HG03095 (cell line): ENCODE measurements around the gene RPL15.
A peak's percentile ranks its signal among the peaks of the same experiment; 100 is the strongest.
"Not testable (repeated sequence)": the region's sequence is repeated elsewhere in the genome, so short reads cannot be mapped to it uniquely, and the experiment has no call there.

ENCODE experiments used
- ATAC-seq: cut with Tn5 transposase; IDR thresholded peaks from one replicate; pipeline ENCODE4 v1.9.1; 2021; ENCODE audit warnings: moderate library complexity; ENCODE audit not compliant: unreplicated experiment

The RPL15 gene

DNA sequence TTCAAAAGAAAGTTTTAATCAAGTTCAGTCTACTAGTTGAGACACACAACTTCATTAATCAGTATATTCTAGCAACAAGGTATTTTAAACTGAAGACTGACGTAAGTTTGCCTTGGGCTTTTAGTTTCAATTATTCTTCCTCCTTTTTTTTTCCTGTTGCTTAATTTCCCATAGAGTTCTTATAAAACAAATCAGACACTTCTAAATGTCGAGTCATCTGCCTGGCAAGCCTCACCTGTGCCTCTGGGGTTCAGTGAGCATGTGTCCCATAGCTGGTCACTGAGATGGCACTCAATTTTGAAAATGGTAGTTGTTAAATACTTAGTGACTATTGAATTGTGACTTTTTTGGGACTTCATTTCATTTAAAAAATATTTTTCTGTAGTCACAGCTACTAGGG, 27.5 kb upstream of the RPL15 start:
- no peak for ATAC-seq

DNA sequence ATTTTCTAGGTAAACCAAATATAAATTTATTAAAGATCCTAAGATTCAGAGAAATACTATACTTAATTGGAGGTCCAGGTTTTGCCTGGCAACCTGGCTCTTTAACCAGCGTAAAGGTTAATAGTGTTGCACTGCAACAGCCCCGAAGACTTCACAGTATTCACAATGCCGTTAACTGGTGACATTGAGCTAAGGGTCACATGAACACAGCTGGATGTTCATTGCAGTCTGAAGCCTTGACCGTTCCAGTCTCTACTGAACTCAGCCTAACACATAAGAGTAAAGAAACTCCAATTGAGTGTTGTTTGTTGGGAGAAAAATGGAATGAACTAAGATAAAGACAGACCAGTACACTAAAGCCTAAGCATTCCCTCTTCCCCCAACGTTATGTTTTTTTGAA, 27.0 kb upstream of the RPL15 start:
- ATAC-seq = no peak

DNA sequence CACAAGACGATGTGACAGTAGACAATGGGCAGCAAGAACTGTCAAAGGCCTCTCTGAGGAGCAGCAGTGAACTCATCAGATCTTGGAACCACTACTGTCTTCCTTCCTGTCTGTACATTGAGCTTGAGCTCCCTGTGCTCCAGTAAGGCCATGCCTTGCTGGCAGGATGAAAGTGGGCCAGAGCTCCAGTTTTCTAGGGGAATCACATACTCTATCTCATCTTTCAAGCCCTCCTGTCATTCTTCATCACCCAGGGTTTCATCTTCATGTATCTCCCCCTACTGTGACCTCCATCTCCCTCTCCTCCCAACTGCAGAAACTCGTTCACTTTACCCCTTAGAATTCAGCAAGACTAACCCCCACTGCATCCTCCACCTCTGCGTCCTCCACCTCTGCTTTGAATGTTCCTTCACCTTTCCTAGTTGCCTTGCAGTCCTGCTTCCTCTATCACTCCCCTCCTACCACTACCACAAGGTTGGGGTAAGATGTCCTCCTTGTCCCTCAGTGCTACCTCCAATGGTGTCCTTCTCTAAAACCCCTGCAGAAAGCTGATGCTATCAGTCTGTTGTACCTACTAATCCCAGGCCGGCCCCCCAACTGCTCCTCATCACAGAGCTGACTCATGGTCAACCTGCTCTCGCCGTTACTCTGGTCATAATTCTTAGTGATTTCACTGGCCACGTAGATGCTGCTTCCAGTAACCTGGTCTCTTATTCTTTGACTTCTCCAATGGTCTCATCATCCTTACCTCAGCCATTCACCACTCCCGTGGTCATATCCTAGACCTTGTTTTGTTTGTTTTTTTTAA, 22.5 kb upstream of the RPL15 start:
- ATAC-seq = no peak

DNA sequence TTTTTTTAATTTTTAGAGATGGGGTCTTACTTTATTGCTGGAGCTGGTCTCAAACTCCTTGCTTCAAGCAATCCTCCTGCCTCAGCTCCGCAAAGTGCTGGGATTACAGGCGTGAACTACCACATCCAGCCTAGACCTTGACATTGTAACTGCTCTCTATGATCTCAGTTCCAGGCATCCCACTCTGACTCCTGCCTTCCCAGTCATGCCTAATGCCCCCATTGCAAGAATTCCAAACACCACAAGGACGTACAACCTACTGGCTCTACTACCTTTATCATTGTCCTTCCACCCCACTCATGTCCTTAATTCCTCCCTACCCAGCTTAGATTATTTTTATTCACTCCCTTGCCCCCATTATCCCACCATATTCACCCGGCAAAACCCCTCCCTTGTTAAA, 21.8 kb upstream of the RPL15 start:
- ATAC-seq = no peak

DNA sequence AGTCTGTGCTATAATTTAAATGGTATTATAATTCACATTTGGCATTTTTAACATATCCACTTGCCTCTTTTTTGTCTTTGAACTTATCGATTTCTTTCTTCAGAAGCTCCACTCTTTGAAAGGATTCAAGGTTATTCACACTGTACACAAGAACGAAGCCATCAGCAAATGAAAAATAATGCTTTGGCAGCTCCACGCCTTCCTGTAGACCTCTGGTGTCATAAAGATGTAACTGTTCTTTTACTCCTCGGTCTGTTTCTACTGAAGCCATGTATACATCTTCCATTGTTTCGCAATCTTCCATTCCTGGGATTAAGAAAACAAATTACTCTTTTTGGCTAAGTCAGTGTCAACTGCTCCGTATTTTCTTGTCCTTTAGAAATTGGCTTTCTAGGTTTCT, 16.2 kb upstream of the RPL15 start:
- ATAC-seq = no peak

DNA sequence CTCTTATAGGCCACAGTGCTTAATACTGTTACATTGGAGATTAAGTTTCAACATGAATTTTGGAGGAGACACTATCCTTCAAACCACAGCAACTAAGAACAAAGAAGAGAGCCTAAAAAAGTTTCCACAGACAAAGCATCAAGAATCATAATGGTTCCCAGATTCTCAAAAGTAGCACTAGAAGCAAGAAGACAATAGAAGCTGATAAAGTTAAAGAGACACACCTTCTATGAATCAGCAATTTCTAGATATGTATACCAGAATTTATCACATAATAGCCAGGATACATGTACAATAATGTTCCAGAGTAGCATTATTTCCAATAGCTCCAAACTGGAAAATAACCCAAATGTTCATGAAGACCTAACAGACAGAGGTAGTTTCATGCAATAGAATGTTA, 12.4 kb upstream of the RPL15 start:
- no peak for ATAC-seq

DNA sequence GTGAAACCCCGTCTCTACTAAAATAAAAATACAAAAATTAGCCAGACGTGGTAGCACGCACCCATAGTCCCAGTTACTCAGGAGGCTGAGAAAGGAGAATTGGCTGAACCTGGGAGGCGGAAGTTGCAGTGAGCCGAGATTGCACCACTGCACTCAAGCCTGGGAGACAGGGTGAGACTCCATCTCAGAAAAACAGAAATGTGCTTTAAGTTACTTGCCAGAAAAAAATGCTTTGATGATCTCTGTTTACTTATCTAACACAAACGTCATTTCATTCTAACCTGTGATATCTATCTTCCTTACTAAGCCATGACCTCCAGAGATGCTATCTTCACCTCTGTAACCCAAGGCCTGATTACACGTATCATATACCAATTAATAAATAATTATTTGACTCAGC, 7.6 kb upstream of the RPL15 start:
- ATAC-seq = no peak

DNA sequence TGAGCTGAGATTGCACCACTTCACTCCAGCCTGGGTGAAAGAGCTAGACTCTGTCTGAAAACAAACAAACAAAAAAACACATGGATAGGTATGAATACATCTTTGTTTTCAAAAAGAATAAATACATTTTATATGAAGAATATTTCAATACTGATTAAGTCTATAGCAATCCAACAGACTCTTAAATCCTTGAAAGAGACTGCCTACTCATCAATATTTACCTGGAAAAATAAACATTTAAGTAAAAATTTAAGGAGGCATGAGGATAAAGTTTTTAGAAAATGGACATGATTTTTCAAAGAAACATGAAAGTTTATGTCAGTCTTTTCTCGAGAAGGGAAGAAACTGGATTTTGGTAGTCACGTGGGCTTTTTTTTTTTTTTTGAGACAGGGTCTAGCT, 5.5 kb upstream of the RPL15 start:
- ATAC-seq = no peak

DNA sequence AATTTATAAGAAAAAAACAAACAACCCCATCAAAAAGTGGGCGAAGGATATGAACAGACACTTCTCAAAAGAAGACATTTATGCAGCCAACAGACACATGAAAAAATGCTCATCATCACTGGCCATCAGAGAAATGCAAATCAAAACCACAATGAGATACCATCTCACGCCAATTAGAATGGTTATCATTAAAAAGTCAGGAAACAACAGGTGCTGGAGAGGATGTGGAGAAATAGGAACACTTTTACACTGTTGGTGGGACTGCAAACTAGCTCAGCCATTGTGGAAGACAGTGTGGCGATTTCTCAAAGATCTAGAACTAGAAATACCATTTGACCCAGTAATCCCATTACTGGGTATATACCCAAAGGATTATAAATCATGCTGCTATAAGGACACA, 4.6 kb upstream of the RPL15 start:
- not testable (repeated sequence) for ATAC-seq

DNA sequence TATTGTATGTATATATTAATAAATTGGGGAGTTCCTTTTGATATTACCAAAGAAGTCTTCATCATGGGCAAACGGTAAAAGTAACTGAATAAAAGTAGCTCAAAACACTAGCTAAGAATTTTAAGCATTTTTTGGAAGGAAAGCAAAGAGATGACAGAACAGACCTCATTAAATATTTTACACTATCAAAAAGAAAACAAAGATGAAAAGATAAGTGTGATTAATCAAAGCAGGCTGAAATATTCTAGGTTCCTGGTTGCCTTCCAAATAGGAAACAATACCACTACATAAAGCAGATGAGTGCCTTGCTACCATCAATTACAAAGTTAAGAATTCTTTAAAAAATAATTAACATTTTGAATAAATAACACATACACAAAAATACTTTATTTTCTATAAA, 3.8 kb upstream of the RPL15 start:
- no peak for ATAC-seq

DNA sequence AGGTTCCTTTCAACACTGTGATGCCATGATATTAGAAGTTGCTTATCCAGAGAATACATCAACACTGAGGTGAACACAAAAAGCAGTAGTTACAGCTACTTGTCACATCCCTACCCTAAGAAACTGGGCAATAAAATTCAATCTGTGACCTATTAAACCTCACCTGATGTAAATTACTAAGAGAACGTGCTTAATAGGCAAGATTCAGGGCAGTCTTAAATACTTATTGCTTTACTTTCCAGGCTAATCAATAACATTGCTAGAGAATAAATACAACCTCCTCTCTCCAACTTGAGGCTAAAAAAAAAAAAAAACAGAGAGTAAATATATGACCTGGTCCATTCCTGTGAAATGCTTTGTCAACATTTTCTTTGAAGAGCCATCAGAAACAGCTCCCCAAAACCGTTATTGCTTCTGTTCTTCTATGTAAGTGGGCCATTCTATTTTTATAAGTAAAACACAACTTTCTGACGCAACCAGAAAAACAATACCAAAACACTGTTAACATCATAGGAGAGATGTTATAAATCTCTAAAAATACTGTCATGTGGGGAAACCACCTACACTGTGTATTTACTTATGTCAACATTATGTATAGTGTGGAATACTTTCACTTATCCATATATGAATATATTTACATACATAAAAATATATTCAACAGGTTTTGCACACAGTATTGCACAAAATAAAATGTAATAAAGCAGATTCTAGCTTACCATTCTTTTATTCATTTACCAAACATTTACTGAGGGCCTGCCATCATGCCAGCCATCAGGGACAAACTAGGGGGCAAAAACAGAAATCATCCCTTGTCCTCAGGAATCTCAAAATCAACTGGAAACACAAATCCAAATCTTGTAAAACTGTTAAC, 2.8 kb upstream of the RPL15 start:
- ATAC-seq = peak; percentile 18

DNA sequence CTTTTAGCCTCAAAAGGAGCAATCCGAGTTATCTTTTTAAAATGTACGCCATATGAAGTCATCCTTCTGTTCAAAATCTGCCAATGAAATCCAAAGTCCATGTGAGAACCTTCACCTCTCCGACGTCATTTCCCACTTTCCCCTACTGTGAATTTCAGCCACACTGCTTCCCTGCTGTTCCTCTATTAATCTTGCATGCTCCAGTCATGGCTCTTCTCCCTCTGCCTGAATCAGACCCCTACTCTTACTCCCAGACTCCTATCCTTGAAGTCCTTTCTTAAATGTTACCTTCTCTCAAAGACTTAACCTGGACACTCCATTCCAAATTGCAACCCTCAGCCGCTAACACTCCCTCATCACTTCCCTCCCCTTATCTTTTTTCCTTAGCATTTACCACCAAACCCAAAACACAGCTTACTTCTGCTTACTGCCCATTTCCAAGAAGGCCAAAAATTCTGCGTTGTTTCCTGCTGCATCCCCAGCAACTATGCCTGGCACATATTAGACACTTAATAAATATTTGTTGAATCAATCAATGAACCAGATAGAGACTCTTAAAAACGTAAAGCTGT, 1.3 kb upstream of the RPL15 start:
- no peak for ATAC-seq

DNA sequence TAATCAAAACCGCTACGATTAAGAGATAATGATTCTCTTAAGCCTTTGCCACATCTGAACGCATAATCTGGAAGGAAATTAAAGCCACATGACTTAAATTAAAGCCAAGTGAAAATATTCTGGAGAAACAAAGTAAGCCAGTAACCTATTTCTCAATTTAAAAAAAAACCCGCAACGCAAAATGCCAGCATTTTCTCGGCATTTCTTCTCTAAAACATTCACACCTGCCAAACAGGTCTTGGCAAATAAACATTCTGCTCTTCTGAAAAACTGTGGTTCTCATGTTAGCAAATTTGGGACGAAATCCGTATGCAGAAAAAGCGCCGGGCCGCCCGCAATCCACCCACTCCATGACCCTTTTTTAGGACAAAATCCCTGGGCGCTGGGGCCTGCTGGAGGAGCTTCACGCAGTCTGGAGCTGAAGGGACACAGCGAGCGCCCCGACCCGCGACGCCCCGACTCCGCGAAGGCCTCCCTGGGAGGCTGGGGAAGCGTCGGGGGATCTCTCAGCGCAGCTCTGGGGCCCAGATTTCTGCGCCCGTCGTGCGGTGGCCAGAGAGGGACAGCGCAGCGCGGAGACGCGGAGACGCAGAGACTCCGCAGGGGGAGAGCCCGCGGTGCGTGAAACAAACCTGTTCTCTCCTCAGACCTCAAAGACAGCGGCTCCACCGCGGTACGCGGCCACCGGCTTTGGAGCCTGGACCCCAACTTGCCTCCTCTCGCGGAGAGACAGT, 613 bp upstream of the RPL15 start:
- ATAC-seq = peak; percentile 43

DNA sequence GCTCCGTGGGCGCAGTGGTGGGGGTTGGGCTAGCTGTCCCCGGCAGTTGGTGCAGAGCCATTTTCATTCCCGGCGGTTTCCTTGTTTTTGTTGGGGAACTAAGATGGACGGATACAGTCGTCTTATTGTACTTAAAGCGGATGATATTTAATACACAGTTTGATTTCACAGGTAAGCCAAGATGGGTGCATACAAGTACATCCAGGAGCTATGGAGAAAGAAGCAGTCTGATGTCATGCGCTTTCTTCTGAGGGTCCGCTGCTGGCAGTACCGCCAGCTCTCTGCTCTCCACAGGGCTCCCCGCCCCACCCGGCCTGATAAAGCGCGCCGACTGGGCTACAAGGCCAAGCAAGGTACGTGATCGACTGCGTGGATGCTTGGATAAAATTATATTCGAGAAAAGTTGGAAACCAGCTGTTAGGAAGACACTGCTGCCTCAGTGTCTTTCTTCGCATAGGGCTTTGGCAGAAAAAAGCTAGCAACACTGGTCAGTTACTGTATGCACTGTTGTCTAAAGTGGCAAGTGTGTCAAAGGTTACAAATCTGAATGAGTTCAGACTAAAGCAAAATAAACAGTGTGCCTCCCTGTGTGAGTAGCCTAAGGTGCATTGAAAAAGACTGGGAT, 859 bp downstream of the RPL15 start:
- not testable (repeated sequence) for ATAC-seq

DNA sequence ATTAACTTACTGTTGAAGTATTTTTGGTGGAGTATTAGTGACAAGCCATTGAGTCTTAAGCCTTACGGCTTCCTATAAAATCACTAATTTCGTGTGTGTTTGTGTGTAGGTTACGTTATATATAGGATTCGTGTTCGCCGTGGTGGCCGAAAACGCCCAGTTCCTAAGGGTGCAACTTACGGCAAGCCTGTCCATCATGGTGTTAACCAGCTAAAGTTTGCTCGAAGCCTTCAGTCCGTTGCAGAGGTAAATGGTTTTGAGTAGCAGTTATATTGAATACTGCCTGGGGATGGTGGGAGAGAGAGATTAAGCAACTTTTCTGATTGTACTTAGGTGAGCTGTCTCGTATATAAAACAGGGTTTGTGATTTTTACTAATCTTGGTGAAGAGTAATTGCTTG, 1.4 kb downstream of the RPL15 start:
- not testable (repeated sequence) for ATAC-seq

DNA sequence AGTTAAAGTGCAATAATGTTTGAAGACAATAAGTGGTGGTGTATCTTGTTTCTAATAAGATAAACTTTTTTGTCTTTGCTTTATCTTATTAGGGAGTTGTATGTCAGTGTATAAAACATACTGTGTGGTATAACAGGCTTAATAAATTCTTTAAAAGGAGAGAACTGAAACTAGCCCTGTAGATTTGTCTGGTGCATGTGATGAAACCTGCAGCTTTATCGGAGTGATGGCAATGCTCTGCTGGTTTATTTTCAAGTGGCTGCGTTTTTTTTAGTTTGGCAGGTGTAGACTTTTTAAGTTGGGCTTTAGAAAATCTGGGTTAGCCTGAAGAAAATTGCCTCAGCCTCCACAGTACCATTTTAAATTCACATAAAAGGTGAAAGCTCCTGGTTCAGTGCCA, 2.7 kb downstream of the RPL15 start:
- no peak for ATAC-seq

DNA sequence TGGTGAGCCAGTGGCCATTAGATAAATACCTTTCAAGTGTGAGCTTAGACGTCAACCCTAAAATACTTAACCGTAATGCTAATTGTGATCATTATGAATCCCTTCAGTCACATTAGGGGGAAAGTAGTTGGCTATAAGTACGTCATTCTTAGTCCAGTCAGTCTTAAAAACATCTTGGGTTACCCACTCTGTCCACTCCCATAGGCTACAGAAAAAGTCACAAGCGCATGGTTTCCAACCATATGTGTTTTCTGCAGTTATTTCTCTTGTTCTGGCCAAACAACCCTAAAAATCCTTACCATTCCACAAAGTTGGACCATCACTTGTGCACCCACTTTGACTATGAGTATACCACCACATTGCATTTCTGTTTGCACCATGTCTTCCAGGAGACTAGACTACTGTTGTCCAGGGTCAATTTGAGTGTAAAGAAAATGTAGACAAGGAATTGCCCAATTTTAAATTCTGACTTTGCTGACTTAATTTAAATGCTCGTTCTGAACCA, 3.3 kb downstream of the RPL15 start:
- ATAC-seq = no peak

DNA sequence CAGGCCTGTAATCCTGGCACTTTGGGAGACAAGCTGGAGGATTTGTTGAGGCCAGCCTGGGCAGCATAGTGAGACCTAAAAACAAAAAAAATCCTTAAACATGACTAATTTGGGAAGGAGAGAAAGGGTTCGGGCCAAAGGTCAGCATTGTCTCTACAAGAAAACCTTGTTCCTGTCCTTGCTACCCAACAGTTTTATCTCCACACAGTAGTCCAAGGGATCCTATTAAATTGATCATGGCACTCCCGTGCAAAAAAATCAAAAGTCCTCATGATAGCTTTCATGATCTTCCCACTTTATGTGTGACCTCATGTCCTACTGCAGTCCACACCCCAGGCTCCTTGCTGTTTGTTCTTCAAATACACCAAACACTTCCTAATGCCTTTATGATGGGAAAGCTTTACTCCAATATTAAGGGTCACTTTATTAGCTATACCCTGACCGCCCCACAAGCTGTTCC, 4.2 kb downstream of the RPL15 start:
- ATAC-seq = no peak

DNA sequence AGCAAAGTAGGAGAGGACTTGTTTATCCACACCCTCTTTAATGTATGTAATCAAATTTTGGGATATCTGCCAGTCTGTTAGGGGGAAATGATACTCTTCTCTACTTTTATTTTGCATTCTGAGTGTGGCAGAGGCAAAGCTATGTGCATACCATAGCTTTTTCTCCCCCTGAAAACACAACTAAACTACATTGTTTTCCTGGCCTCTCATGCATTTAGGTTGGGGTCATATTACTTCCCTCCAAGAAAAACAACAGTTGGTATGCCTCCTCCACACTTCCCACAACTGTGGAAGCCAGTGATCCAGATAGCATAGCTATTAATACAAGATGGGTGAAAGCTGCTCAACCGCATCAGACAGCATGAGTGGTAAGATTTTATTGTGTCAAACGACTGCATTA, 6.9 kb downstream of the RPL15 start:
- ATAC-seq = no peak

DNA sequence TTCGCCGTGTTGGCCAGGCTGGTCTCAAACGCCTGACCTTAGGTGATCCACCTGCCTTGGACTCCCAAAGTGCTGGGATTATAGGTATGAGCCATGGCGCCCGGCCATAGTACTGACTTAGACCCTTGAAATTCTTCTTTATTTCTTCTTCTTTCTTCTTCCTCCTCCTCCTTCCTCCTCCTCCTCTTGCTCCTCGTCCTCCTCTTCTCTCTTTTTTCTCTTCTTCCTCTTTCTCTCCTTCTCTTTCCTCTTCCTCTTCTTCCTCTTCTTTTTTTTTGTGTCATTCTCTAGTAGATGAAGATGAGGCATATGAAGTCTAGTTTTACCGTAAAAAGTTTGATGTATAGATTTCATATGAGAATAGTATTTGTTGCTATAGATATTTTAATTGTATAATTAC, 9.3 kb downstream of the RPL15 start:
- ATAC-seq = no peak

DNA sequence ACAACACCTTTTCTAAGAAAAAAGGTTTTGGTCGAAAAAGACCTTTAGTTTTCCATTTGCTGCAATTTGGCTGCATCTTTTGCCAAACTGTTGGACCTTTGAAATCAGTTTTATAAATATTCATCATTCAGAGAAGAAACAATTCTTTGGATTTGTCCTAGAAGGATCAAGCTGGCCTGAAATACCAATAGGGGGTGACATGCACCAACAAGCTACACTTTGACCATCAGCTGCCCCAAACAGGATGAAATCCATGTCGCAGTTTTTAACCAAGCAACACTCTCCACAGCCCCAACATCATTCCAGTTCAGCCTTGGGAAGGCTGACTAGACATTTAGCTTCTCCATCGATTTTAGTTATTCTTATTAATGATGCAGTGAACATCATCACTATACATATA, 9.8 kb downstream of the RPL15 start:
- no peak for ATAC-seq
